GM19467 (cell line): ENCODE measurements around the gene ZC3HAV1.
"Not testable (repeated sequence)": the region's sequence is repeated elsewhere in the genome, so short reads cannot be mapped to it uniquely, and the experiment has no call there.

Experiments
- ATAC-seq: cut with Tn5 transposase; IDR thresholded peaks from one replicate; pipeline ENCODE4 v1.9.1; 2021; ENCODE audit warnings: mild to moderate bottlenecking, moderate library complexity; ENCODE audit not compliant: unreplicated experiment

ZC3HAV1 gene

DNA sequence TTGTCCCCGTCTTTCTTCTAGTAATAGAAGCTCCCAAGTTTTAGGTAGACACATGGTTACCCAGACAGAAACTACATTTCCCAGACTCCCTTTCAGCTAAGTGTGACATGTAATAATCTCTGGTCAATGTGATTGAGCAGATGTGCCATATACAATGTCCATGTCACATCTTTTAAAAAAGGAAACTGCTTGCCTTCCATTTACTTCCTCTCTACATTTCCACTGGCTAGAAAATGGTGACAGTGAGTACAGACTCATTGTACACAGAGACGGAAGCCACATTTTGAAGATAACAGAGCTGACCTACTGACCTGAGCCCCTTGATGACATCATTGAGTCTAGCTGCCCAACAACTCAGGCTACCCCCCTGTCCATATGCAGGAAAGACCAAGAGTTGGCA is 21.3 kb downstream of the ZC3HAV1 start:
- no peak for ATAC-seq

DNA sequence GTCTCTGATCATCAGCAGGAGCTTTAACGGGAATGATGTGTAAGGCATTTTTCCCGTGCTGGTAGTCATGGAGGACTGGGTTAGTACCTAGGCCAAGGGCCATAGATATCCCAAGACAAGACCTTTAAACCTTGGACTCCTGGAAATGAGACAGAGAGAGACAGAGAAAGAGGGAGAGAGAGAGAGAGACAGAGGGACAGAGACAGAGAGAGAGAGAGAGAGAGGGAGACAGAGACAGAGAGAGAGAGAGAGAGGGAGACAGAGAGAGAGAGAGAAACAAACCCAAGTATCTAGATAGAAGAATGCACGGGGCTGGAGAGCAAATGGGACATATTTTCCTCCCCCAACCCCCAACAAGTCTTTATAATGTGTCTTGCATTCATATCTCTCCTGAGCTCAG is 22.3 kb downstream of the ZC3HAV1 start:
- ATAC-seq: no peak

DNA sequence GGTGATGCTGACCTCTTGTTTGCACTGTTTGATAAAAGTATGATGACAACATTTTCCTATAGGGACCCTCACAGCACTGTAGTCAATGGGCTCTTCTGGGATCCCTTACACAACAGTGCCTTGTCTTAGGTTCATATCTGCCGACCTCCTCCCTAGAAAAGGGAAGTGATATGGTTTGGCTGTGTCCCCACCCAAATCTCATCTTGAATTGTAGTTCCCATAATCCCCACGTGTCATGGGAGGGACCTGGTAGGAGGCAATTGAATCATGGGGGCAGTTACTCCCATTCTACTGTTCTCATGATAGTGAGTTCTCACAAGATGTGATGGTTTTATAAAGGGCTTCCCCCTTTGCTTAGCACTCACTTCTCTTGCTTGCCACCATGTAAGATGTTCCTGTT is 23.1 kb downstream of the ZC3HAV1 start:
- ATAC-seq: no peak

DNA sequence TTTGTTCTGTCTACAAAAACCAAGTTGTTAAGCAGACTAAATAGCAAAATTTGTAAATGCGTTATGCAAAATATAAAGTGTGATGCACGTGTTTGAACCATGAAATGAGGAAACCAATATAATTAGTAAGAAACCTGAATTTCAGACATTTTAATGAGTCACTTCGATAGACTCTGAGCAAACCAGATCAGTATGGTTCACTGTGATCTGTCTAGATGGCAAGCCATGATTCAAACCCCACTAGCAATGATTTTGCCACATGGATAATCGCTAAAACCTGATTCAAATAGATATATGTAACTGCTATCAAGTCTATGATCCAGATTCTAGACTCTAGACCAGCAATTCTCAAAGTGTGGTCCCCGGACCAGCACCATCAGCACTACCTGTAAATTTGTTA is 24.8 kb downstream of the ZC3HAV1 start:
- no peak for ATAC-seq

DNA sequence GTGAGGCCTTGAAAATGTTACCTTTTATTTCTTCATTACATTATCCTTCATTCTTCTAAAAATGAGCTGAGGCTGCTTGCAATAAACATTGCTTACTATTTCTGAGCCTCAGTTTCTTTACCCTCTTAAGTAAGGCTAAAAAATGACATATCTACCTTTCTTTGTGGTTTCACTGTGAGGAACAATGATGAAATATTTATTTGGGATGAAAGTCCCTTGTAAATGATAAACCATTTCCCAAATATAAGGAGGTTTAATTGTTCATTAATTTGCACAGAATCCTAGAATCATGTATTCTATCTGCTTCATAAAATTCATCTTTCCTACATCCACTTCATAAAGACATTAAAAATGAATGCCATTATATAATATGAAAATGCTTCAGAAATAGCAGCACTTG is 27.9 kb downstream of the ZC3HAV1 start:
- ATAC-seq: no peak

DNA sequence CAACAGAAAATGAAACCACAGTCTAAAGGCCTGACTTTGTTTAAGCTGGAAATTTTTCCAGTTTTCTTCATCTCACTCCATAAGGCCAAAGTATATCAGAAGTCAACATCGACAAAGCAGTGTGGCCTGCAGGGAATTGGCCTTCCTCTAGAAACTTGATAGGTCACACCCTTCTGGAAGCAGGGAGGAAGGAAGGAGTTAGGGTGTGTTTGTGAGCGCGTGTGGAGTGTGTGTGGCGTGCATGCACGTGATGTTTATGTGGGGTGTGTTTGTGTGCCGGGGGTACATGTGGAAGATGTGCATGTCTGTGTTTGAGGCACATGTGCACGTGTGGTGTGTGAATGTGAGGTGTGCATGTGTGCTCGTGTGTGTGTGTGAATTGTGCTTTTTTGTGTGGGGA is 28.6 kb downstream of the ZC3HAV1 start:
- no peak for ATAC-seq

DNA sequence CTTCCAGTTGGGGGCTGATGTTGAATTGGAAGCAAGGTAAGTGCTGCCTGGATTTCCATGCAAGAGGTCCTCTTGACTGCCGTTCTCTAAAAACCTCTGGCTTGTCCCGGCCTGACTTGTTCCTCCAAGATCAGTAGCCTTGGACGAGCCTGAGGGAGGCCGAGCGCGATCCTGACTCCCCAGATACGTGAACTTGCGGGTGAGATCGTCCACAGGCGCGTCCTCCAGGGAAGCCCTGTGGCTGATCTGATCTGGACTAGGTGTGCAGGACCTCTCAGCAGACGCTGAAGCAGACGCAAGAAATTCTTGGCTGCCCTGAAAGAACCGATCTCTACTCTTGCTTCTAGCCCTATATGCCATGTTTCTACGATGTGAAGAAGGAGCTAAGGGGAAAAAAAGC is 29.7 kb downstream of the ZC3HAV1 start:
- ATAC-seq: no peak

DNA sequence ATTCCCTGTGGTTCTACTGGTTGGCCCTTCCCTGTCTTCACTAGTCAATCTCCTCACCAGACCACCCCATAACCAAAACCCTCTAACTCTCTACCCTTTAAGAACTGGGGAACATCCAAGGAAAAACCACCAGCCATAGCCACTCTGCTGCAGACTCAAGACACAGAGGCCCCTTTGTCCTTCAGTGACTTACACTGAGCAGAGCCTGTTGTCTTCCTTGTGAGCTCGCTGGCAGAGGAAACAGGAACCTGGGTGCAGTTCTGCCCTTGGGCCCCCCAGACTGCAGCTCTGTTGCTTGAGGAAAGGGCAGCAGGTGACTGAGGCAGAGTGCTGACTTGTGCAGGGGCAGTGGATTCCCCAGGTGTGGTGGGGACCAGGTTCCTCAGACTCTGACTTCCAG is 30.6 kb downstream of the ZC3HAV1 start:
- no peak for ATAC-seq

DNA sequence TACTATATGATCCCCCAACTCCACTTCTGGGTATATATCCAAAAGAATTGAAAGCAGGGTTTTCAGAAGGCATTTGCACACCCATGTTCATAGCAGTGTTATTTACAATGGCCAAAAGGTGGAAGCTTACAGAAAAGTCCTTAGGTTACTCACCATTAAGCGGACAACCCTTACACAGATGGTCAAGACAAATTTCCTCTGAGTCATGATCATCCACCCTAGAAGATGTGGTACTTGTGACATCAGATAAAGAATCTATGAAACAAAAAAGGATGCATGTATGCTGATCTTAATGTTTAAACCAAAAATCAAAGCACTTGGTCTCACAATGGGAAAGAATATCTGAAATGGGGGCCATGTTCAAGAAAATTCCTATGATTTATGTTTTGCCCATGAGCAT is 31.1 kb downstream of the ZC3HAV1 start:
- no peak for ATAC-seq

DNA sequence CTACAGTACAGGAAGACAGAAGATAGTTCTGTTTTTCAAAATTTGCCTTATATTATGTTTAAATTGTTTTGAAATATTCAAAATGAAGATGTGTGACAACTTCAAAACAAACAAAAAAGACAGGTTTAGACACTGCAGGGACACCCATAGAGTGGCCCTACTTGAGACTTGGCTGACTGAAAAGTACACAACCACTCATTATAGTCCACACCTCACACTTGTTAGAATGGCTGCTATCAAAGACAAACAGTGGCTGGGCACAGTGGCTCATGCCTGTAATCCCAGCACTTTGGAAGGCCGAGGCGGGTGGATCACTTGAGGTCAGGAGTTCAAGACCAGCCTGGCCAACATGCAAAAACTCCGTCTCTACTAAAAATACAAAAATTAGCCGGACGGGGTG is 31.8 kb downstream of the ZC3HAV1 start:
- ATAC-seq: not testable (repeated sequence)

DNA sequence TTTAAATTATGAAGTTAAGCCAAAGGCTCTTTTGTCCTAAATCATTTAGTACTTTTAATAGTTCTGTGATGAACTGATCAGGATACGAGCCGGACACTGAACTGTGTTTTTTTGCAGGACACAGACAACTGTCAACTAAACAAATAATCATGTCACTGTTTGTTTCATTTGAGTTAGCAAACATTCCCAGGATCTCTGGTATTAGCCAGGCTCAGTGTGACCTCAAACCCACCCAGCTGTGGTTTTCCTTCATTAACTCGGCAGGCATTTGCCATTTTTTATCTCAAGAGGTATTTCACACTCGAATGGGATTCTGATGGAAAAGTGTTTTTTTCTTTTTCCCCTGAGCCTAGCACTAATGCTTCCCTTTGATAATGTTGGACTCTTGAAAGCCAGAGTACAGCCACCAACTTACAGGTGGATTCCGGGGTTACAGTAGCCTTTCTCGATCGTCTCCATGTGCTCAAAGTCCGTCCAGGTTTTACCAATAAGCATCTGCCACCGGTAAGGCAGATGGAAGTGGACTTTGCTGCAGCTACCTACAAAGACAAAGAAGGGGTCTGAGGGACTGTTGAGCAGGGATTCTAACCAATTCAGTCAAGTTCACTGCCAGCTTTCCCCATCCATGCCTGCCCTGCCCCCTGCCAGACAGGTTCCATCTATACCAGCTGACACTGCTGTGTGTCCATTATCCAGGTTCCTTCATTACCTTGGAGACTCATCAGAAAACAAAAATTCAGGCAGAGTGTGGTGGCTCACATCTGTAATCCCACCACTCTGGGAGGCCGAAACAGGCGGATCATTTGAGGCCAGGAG is 33.4 kb downstream of the ZC3HAV1 start:
- ATAC-seq: no peak

DNA sequence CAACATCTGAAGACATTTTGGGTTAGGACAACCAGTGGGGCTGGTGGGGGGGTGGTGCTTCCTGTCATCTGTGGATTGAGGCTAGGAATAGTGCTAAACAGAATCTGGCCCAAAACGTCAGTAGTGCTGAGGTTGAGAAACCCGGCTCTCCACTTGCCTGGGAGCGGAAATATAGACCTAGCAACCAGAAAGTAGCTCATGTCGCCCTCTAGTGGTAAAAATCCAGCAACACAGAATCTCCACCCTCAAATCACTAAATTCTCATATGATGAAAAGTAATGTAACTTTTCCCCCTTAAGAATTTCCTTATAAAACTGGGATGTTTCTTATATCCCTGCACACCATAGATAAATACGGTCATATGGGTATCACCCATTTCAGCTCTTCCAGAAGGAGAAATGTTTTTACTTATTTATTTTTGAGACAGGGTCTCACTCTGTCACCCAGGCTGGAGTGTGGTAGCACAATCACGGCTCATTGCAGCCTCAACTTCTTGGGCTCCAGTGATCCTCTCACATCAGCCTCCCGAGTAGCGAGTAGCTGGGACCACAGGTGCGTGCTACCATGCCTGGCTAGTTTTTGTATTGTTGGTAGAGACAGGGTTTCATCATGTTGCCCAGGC is 34.4 kb downstream of the ZC3HAV1 start:
- peak; percentile 84 for ATAC-seq

DNA sequence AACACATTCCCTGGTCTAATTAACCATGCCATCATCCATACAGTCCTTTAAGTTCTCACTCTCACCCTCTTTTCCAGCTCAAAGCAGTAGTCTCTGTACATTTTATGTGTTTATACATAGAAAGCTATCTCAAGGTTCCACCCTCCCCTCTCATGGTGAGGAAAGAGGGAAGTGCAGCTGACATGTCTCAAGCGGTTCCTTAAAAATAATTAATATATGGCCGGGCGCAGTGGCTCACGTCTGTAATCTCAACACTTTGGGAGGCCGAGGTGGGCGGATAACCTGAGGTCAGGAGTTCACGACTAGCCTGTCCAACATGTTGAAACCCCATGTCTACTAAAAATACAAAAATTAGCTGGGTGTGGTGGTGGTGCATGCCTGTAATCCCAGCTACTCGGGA is 36.7 kb downstream of the ZC3HAV1 start:
- ATAC-seq: no peak

DNA sequence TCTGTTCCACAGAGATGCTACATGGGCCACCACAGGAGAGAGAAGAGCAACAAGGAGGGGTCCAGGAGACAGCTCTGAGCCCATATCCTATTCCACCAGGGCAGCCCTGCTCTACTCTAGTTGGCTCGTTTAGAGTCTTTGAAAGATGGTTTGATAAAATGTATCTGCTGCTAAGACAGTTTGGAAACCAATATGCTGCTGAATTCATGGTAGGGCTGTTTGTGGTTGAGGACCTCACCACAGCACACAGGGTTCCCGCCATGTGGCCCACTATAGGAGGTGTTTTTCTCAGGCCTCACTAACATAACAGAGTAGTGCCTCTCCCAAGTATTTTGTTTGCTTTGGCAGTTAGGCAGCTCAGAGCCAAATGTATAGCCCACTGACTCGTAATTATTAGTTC is 37.8 kb downstream of the ZC3HAV1 start:
- ATAC-seq: no peak

DNA sequence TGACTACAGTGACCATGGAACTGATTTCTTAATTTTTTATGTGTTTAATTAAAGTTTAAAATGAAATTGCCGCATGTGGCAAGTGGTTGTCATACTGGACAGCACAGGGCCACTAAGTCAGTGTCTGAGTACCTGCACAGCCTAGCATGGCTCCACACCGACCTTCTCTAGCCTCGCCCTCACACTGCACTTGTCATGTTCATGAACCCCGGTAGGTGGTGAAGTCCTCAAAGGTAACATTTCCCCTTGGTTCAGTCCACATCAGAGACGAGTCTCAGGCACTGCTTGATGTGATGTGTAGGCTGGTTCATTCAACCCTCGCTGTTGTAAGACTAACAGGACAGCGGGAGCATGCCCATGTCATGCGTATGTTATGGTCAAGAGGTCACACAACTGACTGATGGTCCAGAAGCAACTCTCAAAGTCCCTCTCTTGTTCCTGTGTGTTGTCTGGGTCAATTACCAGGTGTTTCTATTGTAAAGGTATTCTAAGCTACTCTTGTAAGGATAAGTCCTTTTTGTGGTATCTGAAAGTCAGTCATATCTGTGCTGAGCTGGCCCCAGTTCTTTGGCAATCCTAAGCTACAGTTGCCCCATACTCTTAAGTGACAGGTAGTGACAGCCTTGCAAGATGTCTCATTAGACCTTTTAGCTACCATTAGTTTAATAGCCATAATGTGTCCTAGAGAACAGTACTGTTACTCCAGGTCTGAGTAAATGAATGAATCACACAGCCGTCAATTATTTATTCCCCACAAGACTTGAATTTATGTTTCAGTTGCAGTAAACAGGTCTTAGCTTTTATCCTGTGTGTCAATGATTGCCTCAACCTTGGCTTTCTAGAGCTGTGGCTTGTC is 40.7 kb downstream of the ZC3HAV1 start:
- no peak for ATAC-seq

DNA sequence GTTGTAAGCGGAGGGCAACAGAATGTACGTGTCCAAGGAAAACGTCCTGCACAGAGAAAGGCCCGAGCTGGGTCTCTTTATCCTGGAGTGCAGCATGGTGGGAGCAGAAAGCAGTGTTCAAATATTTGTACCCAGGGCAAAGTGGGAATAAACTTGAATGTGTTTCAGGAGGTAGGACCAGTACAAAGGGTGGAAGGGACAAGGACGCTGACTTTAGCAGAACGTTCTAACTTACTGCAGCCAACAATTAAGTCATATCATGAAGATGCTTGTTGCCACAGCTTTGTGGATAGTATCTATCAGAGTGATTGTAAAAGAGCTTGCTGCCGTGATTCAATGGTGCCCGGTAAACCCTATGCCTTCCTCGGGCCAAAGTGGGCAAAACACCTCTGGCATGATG is 43.2 kb downstream of the ZC3HAV1 start:
- no peak for ATAC-seq

DNA sequence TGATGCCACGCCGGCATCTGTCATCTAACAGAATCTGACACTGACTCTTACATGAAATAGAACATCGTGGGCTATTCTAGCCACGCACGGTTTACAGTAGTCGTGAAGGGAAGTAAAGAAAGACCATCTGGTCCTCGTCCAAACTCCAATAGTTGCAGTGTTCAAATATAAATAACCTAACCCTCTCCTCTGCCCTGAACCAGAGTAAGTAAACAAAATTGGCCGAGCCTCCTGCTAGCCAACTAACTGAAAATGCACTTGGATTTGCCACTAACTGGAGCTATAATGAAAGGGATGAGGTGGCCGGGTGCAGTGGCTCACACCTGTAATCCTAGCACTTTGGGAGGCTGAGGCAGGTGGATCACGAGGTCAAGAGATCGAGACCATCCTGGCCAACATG is 44.2 kb downstream of the ZC3HAV1 start:
- no peak for ATAC-seq

DNA sequence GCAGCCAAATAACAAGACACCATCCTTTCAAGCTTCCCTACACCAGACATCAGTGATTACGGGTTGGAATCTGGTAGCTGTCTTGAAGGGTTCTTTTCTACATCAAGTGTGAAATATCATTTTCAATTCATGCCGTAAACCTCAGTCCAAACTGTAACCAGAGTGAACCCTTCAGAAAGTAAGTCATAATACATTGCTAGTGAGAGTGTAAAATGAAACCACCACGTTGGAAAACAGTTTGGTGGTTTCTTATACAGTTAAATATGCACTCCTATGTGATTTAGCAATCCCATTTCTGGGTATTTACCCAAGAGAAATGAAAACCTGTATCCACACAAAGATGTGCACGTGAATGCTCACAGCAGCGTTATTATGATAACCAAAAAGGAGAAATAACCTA is 48.1 kb downstream of the ZC3HAV1 start:
- no peak for ATAC-seq

DNA sequence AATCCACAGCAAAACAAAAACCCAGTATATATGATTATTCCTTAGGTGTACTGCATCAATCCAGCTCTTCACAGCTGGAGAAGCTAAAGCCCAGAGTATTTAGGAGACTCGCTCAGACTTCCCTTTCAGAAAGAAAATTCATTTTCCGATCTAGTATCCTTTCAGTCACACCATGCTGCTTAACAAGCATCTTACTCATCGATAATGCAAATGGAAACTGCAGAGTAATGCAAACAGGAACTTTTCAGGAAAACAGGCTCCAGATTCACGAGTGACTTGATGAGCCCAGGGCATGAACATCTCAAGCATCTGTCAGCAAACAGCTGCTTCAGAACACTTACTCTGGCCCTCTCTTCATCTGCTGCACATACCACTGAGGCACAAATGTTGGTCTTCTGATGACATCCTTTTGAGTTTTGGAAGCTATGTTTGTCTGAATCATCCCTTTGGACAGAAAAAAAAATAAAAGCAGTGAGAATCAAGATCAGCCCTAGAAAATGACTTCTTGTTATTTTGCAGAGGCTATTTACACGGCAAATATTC is 48.8 kb downstream of the ZC3HAV1 start:
- no peak for ATAC-seq

DNA sequence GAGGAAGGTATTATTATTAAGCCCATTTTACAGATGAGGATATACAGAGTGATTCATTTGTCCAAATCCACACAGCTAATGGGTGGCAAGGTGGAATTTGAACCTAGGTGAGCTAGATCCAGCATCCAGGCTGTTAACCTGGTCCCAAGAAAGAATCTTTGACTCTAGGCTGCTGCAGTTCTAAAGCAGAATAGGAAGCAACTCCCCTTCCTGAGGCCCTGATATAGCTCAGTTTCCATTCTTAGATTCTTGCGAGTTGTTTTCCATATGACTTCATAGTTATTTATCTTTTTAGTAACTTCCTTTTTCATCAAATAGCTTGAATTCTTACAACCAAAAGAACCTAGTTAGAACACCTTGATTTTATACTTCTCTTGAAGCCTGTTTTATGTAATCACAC is 49.6 kb downstream of the ZC3HAV1 start:
- ATAC-seq: no peak

DNA sequence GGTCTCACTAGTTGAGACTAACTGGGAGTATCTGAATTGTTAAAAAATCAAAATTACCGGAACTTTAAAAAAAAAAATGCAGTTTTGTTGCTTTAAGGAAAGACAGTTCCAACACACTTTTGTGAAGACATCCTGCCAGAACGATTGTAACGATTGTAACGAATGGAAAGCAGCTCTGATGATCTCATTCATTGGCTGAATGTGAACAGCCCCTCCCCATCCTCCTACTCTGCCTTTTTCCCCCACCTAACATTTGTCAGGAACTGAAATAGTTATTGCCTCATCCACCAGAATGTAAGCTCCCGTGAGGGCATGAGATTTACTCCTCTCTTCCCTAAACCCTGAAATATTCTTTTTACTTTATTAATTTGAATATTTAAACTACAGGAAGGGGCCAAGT is 50.6 kb downstream of the ZC3HAV1 start:
- no peak for ATAC-seq

DNA sequence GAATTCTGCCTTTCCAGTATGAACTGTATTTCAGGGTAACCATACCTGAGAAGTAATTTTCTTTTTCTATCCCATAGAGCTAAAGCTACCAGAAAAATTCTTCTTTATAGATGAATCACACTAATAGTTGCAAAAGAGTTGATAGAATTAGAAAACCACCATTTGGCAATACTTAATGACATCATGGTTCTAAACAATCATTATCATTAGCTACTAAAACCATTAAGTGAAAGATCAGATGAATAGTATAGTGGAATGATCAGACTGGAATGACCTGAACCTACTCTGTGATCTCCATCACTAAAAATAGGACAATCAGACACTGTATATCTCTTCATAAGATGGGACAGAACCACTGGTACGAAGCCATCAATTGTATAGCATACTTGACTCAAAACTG is 53.8 kb downstream of the ZC3HAV1 start:
- no peak for ATAC-seq
